AG09309 (cell line): ENCODE results near the gene CDK5RAP2.
"Not testable (repeated sequence)": the region's sequence is repeated elsewhere in the genome, so short reads cannot be mapped to it uniquely, and the experiment has no call there.

Experiments
- DNase-seq: peaks from one replicate; pipeline ENCODE4 v3.0.0-alpha.2; 2010; ENCODE audit warnings: low read depth
- H3K4me3 ChIP-seq: 2 replicates; pipeline ENCODE4 v1.5.1; 2011; ENCODE audit warnings: mild to moderate bottlenecking, low read depth, low read length, moderate library complexity; ENCODE audit not compliant: control insufficient read depth
- TF ChIP-seq, protein P1 (sequence below): IDR thresholded peaks from 2 replicates; pipeline ENCODE4 v1.5.1; 2011; ENCODE audit warnings: mild to moderate bottlenecking, low read depth, low read length, inconsistent platforms; ENCODE audit not compliant: insufficient read depth, control insufficient read depth; ENCODE audit errors: missing control alignments

The CDK5RAP2 gene

GRCh38 chr9:120507936-120508510 is 71.9 kb downstream of the CDK5RAP2 start:
- TF ChIP-seq, protein P1, sequence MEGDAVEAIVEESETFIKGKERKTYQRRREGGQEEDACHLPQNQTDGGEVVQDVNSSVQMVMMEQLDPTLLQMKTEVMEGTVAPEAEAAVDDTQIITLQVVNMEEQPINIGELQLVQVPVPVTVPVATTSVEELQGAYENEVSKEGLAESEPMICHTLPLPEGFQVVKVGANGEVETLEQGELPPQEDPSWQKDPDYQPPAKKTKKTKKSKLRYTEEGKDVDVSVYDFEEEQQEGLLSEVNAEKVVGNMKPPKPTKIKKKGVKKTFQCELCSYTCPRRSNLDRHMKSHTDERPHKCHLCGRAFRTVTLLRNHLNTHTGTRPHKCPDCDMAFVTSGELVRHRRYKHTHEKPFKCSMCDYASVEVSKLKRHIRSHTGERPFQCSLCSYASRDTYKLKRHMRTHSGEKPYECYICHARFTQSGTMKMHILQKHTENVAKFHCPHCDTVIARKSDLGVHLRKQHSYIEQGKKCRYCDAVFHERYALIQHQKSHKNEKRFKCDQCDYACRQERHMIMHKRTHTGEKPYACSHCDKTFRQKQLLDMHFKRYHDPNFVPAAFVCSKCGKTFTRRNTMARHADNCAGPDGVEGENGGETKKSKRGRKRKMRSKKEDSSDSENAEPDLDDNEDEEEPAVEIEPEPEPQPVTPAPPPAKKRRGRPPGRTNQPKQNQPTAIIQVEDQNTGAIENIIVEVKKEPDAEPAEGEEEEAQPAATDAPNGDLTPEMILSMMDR, result no peak
- no peak for DNase-seq
- H3K4me3 ChIP-seq, result no peak overlapping the region

DNA sequence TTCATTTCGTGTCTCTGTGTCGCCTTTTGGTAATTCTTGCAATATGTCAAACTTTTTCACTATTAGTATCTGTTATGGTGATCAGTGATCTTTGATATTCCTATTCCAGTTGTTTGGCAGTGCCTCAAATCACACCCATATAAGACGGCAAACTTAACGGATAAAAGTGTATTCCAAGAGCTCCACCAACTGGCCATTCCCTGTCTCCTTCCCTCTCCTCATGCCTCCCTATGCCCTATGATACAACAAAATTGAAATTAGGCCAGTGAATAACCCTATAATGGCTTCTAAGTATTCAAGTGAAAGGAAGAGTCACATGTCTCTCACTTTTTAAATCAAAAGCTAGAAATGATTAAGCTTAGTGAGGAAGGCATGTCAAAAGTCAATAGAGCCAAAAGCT is 74.8 kb downstream of the CDK5RAP2 start:
- TF ChIP-seq, protein P1, result peak; percentile 23
- no peak overlapping the region for H3K4me3 ChIP-seq
- no peak for DNase-seq

DNA sequence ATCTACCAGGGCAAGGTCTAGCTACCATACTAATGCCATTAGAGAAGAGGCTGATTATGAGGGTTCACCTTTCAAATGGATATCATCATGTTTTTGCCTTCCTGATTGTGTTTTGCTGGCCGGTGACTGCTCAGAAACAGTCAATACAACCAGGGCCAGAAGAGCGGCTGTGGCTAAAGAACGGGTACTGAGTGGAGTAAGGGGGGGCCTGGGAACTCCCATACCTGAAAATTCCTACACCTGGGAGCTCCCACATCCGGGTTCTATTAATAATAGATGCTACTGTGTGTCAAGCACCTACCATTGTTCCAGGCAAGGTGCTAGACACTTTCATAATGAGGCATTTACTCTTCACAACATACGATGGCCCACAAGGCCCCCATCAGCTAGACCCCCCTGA is 79.2 kb downstream of the CDK5RAP2 start:
- TF ChIP-seq, protein P1, result no peak
- no peak overlapping the region for H3K4me3 ChIP-seq
- no peak for DNase-seq

GRCh38 chr9:120497865-120498264 is 82.1 kb downstream of the CDK5RAP2 start:
- DNase-seq, H3K4me3 ChIP-seq: not testable (repeated sequence)

- not testable (repeated sequence) for DNase-seq
These were observed 83.5 kb downstream of the CDK5RAP2 start for GRCh38 chr9:120496438-120496837.

DNA sequence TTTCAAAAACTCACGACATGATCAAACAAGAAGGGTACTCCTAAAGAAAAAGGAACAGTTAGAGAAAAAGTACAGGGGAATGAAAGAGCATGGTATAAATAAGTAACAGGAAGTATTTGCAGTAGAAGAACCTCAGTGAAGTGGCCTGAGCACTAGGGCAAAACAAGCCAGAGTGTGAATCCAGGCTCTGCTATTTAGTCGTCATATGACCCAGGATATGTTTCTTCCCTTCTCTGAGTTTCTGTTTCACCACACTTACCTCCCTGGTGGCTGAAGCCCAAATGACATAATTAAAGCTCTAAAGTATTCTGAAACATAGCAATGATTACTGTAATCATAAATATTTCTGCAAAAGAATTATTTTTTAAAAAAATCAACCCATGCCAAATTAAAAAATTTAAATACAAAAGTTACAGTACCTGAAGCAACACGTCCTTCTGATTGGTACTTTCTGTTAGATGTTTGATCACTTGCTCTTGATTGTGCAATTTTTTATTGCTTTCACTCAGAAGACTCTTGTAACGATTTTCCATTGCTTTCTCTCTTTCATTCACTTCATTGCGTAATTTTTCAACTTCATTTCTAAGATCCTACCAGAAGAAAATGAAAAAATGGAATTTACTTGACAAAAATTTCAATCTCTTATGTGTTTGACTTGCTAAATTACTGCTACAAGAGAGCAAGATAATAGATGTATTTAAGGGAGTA is 88.9 kb downstream of the CDK5RAP2 start:
- no peak for DNase-seq
- TF ChIP-seq, protein P1, result no peak
- no peak overlapping the region for H3K4me3 ChIP-seq

More at GRCh38 chr9:120496438-120496837, 83.5 kb downstream of the CDK5RAP2 start:
- not testable (repeated sequence) for H3K4me3 ChIP-seq

- H3K4me3 ChIP-seq, result no peak overlapping the region
- TF ChIP-seq, protein P1, result no peak
- DNase-seq, result no peak
These were observed 93.1 kb downstream of the CDK5RAP2 start for GRCh38 chr9:120486835-120487234.
